ENCODE measurements around the gene ZNF689. TPM values are rescaled to one million over a fixed set of nuclear protein-coding genes. Genes with fewer than 3 reads are reported as not detected.
A peak's percentile ranks its signal among the peaks of the same experiment; 100 is the strongest.
"Not testable (repeated sequence)": the region's sequence is repeated elsewhere in the genome, so short reads cannot be mapped to it uniquely, and the experiment has no call there.

ZNF689 gene
- total and polyA plus RNA-seq, 12 donors = 2.9 to 12.9 (median 9.1) TPM

DNA sequence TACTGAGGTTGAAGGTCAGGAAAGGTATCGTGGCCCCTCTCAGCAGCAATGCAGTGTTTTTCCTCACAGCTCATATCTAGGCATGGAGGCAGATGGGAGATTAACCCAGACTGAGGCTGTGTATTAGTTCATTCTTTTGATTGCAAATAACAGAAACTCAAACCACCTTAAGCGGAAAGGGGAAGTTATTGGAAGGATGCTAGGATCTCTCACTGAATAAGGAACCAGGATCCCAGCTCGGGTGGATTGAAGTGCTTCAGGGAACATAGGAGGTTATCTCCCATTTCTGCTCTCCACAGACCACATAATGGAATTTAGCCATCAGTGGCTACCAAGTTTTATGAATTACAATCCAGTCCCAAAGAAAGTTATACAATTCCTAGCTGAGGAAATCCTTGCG lies 8.2 kb downstream of the ZNF689 start:
- Histone ChIP-seq H3K27me3 (no peaks in the 10 kb centered on the region), H3K4me1 (replicated peaks in 1 of 2) (peaks cover 9 to 21% of the 10 kb centered on the region in 2 donors), H3K36me3 (replicated peaks in 1 of 2) (peaks cover 0 to 36% of the 10 kb centered on the region in 2 donors), H3K9me3 (replicated peaks in 1 of 3) (no peaks in the 10 kb centered on the region), H3K27ac (peak overlapping the region in 2 of 5 donors; percentile 65 to 83), H3K4me3 (no peak overlapping the region)
- intact Hi-C loops (cut with DNase I) = no loop called here
- no peak for TF ChIP-seq POLR2A (IDR thresholded peaks at IDR 0.05)
- TF ChIP-seq, protein P1, sequence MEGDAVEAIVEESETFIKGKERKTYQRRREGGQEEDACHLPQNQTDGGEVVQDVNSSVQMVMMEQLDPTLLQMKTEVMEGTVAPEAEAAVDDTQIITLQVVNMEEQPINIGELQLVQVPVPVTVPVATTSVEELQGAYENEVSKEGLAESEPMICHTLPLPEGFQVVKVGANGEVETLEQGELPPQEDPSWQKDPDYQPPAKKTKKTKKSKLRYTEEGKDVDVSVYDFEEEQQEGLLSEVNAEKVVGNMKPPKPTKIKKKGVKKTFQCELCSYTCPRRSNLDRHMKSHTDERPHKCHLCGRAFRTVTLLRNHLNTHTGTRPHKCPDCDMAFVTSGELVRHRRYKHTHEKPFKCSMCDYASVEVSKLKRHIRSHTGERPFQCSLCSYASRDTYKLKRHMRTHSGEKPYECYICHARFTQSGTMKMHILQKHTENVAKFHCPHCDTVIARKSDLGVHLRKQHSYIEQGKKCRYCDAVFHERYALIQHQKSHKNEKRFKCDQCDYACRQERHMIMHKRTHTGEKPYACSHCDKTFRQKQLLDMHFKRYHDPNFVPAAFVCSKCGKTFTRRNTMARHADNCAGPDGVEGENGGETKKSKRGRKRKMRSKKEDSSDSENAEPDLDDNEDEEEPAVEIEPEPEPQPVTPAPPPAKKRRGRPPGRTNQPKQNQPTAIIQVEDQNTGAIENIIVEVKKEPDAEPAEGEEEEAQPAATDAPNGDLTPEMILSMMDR (IDR thresholded peaks at IDR 0.05) = no peak
- no peak for DNase-seq
- 76 to 87% (median 80%) methylated on average over 4 of the region's 4 CpGs for WGBS, 4 donors

DNA sequence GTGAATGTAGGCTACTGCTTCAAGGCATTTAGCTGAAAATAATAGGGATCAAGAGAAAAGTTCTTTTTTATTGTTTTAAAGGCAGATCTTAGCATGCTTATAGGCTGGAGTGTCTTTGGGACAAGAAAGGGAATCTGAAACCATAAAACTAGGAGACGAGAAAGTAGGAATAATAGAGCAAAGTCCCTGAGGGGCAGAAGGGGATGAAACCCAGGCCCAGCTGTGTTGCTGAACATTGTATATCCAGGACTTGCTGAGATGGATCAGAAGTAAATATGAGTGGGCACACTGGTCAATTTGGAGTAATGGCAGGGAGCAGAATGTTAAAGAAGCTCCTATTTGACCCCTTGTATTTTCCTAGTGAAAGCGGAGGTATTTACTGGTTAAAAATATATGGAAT lies 9.3 kb downstream of the ZNF689 start:
- DNase-seq = no peak
- Histone ChIP-seq H3K27ac (no peak overlapping the region), H3K27me3 (no peaks in the 10 kb centered on the region), H3K4me3 (no peak overlapping the region), H3K36me3 (replicated peaks in 1 of 2) (peaks cover 0 to 26% of the 10 kb centered on the region in 2 donors), H3K9me3 (replicated peaks in 1 of 3) (no peaks in the 10 kb centered on the region), H3K4me1 (replicated peaks in 1 of 2) (peaks cover 9 to 21% of the 10 kb centered on the region in 2 donors)
- no peak for TF ChIP-seq POLR2A (IDR thresholded peaks at IDR 0.05)
- TF ChIP-seq, protein P1 (IDR thresholded peaks at IDR 0.05) = no peak
- intact Hi-C loops (cut with DNase I) = no loop called here
- 95 to 100% (median 97%) methylated on average over 2 of the region's 2 CpGs for WGBS, 4 donors

DNA sequence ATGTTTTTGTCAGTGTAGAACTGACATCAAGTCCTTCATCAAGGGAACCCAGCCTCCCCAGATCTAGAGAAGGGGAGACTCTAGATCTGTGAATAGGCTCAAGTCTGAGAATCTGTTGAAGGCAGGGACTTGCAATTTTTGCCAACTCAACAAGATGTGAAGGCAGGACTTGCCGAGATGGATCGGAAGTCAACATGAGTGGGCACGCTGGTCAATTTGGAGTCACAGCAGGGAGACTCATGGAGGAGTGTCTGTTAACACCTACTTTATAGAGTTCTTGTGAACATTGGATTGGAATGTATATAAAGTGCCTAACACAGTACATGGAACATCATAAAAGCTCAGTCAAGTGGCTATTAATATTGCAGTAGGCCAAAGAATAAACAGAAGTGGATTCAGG lies 10.0 kb downstream of the ZNF689 start:
- Histone ChIP-seq H3K27me3 (no peaks in the 10 kb centered on the region), H3K4me1 (replicated peaks in 1 of 2) (peaks cover 9 to 21% of the 10 kb centered on the region in 2 donors), H3K36me3 (replicated peaks in 1 of 2) (peaks cover 0 to 19% of the 10 kb centered on the region in 2 donors), H3K9me3 (replicated peaks in 1 of 3) (no peaks in the 10 kb centered on the region), H3K4me3 (no peak overlapping the region), H3K27ac (no peak overlapping the region)
- no peak for DNase-seq
- WGBS, 4 donors = 93 to 98% (median 95%) methylated on average over 3 of the region's 3 CpGs
- no peak for TF ChIP-seq POLR2A (IDR thresholded peaks at IDR 0.05)
- TF ChIP-seq, protein P1 (IDR thresholded peaks at IDR 0.05) = no peak
- intact Hi-C loops (cut with DNase I) = no loop called here

DNA sequence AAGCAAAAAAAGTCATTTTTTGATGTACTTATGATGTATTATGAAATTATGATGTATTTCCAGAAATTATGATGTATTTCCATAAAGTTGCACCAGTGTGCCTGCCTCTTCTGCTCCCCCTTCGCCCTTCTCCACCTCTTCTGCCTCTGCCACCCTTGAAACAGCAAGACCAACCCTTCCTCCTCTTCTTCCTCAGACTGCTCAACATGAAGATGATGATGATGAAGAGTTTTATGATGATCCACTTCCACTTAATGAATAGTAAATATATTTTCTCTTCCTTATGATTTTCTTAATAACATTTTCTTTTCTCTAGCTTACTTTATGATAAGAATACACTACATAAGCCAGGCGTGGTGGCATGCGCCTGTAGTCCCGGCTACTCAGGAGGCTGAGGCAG lies 17.3 kb downstream of the ZNF689 start:
- H3K27me3 ChIP-seq = no peaks in the 10 kb centered on the region
- no peak overlapping the region for H3K4me3 ChIP-seq
- 94 to 96% (median 96%) methylated on average over 4 of the region's 4 CpGs for WGBS, 4 donors
- no peak for TF ChIP-seq POLR2A (IDR thresholded peaks at IDR 0.05)
- TF ChIP-seq, protein P1 (IDR thresholded peaks at IDR 0.05) = no peak
- H3K27ac ChIP-seq = no peak overlapping the region
- no peaks in the 10 kb centered on the region for H3K36me3 ChIP-seq (replicated peaks in 1 of 2)
- intact Hi-C loops (cut with DNase I) = no loop called here
- DNase-seq = no peak
- H3K4me1 ChIP-seq (replicated peaks in 1 of 2) = no peaks in the 10 kb centered on the region
- H3K9me3 ChIP-seq (replicated peaks in 1 of 3) = no peaks in the 10 kb centered on the region

DNA sequence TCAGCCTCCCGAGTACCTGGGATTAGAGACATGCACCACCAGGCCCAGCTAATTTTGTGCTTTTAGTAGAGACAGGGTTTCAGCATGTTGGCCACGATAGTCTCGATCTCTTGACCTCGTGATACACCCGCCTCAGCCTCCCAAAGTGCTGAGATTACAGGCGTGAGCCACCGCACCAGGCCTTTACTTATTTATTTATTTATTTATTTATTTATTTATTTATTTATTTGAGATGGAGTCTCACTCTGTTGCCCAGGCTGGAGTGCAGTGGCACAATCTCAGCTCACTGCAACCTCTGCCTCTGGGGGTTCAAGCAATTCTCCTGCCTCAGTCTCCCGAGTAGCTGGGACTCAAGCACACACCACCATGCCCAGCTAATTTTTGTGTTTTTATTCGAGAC lies 19.3 kb downstream of the ZNF689 start:
- intact Hi-C loops (cut with DNase I); DNase-seq; H3K27me3 ChIP-seq; H3K4me3 ChIP-seq; H3K4me1 ChIP-seq (replicated peaks in 1 of 2); H3K36me3 ChIP-seq (replicated peaks in 1 of 2); H3K27ac ChIP-seq; H3K9me3 ChIP-seq (replicated peaks in 1 of 3): not testable (repeated sequence)
- WGBS, 4 donors = 94 to 97% (median 96%) methylated on average over 9 of the region's 9 CpGs

DNA sequence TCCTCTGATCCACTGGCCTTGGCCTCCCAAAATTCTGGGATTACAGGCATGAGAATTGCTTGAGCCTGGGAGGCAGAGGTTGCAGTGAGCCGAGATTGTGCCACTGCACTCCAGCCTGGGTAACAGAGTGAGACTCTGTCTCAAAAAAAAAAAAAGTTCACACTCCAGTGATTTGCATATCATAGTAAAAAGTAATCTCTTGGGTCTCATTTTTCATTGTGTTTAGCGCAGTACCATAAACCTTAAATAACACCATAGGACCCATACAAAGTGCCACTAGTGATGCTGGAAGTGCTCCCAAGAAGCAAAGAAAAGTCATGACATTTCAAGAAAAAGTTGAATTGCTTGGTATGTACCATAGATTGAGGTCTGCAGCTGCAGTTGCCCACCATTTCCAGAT lies 20.6 kb downstream of the ZNF689 start:
- H3K4me3 ChIP-seq; H3K9me3 ChIP-seq (replicated peaks in 1 of 3); H3K36me3 ChIP-seq (replicated peaks in 1 of 2); H3K27me3 ChIP-seq; H3K27ac ChIP-seq; H3K4me1 ChIP-seq (replicated peaks in 1 of 2); intact Hi-C loops (cut with DNase I); DNase-seq: not testable (repeated sequence)
- 95 to 100% (median 99%) methylated on average over 2 of the region's 2 CpGs for WGBS, 4 donors

Measured in adrenal gland (tissue), 12 donors.